ENCODE results near the gene CD200R1.
"Not testable (repeated sequence)": the region's sequence is repeated elsewhere in the genome, so short reads cannot be mapped to it uniquely, and the experiment has no call there.

CD200R1 gene

DNA sequence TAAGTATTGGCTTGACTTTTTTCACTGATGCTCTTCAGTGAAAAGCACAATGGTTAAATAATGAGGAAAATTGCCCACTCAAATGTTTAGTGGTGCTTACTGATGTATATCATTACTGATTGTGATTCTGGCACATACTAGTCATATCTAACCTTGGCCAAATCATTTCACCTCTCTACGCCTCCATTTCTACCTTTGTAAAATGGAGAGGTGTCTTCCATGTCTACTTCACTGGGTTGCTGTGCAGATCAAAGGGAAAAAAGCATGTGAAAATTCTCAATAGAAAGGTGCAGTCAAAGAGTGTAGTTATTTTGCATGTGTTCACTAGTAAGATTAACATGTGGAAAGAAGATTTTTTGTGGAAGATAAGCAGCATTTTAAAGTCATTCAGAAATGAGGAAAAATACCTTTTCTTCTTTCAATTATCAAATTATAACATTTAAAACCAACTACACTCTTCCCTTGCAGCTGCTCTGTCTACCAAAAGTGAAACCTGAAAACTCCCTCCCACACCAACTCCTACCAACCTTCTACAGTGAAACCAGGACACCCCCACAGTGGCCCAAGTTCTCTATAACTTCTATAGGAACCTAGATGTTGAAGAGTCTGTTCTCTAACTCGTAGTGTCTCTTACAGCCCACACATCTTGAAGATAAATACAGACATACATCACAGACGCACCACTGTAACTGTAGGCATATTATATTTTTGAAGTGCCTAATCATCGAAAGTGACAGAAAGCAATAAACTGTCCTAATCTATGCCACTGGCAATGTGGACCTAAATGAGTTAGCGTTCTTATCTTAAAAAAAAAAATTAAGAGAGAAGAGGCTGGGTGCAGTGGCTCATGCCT is 1.4 kb downstream of the CD200R1 start:
- DNase-seq (ENCODE audit: low read depth), result no peak

DNA sequence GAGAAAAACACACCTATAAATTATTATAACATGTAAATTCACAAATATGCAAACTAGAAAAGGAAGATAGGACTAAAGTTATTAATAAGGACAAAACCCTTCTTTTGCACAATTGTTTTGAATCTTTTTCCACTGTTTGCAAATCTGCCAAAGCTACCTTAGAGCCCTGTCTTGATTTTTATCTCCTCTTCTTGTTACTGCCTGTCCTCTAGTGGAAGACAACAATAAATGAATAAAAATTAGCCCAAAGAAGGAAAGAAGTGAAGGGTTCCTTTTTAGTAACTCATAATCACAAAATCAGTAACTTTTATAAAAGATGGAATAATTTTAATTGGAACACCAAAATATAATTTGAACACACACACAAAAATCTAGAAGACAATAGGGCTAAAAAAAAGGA is 2.7 kb downstream of the CD200R1 start:
- DNase-seq (ENCODE audit: low read depth), result no peak

DNA sequence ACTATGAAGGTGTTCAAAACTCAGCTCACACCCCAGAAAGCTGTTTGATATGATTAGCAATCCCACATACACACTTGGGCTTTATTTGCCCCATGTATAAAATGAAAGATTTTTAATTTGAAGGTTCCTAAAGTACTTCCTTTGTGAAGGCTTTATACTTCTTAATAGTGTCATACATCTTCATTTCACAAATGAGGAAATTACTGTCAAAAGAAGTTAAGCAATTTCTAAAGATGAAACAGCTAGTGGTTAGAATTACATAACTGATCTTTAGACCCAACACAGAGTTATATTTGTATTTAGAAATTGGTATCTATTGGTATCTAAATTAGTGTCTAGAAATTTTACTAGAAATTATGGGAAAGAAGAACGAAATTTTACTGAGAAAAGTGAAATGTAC is 7.1 kb downstream of the CD200R1 start:
- DNase-seq (ENCODE audit: low read depth), result no peak

DNA sequence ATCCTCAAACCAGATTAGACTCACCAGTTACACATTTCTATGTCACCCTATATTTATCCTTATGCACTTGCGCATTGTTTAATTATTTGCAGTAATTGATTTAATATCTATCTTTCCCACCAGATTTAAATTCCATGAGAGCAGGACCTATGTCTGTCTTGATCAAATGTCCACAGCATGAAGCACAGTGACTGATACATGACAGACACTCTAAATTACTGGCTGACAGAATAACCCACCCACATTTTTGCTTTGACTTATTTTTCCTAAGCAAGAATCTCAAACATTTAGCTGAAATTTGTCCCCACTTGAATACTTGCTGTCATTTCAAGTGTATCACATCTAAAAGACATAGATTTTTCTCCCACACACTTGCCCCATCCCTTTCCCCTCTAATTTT is 7.5 kb downstream of the CD200R1 start:
- DNase-seq (ENCODE audit: low read depth), result no peak

DNA sequence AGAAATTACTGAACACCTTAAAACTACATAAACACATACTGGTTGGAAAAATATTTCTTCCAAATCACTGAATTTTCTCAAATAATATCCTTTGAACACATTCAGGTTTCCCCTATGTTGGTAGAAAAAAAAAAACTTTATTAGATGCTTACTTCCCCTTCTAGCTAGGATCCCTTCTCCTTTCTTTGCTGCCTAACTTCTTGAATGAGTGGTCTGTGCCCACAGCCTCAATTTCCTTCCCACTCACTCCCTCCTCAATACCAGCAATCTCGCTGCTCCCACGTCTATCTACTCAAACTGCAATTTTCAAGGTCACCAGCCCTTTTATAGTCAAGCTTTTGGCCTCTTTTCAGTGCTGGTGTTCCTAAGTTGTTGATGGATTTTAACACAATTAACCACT is 8.3 kb downstream of the CD200R1 start:
- DNase-seq (ENCODE audit: low read depth), result no peak

DNA sequence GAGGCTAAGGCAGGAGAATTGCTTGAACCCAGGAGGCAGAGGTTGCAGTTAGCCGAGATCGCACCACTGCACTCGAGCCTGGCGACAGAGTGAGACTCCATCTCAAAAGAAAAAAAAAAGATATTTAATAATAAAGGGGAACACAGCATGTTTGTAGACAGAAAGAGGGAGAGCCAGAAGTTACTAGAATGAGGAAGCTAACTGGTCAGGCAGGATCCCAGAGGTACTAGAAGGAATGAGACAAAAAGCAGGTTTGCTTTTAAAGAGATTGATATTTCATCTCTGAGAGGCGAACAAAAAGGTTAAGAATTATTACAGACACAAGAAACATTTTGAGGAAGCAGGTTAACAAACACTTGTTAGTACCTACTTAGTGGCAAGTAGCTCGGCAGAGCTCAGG is 9.2 kb downstream of the CD200R1 start:
- DNase-seq (ENCODE audit: low read depth), result no peak

DNA sequence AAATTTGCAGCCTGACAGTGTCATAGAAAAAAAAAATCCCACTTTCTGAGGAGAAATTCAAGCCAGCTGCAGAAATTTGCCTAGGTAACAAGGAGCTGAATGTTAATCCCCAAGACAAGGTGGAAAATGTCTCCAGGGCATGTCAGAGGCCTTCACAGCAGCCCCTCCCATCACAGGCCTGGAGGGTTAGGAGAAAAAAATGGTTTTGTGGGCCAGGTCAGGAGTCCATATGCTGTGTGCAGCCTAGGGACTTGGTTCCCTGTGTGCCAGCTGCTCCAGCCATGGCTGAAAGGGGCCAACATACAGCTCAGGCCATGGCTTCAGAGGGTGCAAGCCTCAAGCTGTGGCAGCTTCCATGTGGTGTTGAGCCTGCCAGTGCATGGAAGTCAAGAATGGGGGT is 11.2 kb downstream of the CD200R1 start:
- no peak for DNase-seq (ENCODE audit: low read depth)

DNA sequence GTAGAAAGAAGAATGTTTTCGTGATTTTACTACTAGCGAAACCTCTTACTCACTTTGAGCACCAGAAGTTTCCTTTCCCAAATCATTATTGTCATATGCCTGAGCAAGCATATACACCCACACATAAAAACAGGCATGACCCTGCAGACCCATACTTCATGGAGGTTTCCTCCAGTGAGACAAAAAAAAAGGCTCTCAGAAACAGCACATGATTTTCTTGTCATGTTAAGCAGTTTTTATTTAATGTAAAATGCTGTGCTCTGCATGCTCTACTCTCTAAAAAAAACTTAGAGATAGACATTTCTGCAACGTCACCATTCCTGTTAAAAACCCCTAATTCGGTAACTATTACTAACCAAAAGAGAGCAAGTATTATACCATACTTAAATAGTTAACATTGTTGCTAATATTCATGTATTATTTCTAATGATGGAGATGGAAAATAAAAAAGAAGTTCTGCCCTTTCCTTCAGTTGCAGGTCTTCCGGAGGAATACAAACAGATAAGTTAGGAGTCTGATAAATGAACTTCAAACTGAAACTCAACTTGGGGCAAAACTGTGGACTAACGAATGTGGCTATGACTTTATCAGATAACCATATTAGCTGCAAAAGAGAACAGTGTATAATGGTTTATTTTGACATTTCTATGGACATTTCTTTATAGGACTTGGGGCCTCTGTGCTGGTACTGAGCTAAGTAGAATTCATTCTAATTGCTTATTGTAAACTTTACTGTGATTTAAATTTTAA is 15.9 kb downstream of the CD200R1 start:
- DNase-seq (ENCODE audit: low read depth), result no peak

DNA sequence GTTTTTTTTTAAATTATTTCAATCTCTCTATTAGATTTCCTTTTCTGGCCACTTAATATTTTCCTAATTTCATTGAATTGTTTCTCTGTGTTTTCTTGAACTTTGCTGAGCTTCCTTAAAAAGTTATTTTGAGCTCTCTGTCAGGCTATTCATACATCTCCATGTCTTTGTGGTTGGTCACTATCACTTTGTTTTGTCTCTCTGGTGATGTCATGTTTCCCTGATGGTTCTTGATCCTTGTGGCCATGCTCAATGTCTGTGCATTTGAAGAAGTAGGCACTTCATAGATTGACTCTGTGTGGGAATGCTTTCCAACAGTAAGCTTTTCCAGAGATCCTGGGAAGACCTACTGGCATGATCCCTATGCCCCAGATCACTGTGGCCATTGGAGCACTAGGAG is 18.6 kb downstream of the CD200R1 start:
- no peak for DNase-seq (ENCODE audit: low read depth)

DNA sequence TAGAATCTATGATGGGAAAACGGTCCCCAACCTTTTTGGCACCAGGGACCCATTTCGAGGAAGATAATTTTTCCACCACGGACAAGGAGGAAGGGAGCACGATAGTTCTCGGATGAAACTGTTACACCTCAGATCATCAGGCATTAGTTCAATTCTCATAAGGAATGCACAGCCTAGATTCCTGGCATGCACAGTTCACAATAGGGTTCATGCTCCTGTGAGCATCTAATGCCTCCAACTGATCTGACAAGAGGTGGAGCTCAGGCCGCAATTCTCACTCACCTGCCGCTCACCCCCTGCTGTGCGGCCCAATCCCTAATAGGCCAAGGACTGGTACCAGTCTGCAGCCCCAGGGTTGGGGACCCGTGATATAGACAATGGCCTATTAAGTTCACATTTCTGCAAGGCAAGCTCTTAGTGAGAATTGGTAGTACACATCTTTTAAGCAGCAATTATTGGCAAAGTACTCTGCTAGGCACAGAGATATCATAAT is 26.5 kb downstream of the CD200R1 start:
- no peak for DNase-seq (ENCODE audit: low read depth)

DNA sequence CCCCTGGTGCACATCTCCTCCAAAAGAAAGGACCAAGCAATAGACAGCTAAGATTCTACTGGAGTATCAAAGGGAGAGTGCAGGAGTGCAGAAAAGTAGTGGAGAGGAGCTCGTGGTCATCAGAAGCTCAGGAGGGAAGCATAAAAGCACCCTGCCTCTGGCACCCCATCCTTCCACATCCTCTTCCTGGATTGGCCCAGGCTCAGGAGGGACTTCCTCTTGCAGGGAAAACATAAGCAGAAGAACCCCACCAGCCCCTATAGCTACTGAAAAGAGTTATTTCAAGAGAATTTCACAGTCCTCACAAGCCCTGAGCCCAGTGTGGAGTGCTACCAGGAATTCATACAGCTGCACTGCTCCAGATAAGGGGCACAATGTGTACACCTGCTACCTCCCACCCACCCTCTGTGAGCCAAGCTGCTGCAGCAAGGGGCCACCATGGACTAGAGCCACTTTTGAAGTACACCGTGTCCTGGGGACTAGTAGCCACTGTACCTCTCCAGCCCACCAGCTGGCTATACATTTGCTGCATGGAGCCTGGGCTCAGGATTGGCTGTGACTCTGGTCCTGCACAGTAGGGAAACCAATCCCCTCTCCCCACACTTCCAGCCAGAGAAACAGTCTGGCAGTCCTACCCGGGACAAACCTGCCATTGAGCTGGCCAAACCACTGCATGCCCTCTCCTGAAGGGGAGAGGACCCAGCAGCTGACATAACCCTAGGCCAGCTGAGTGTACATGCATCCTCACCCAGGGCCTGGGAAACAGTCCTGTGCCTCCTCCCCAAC is 43.0 kb downstream of the CD200R1 start:
- no peak for DNase-seq (ENCODE audit: low read depth)

DNA sequence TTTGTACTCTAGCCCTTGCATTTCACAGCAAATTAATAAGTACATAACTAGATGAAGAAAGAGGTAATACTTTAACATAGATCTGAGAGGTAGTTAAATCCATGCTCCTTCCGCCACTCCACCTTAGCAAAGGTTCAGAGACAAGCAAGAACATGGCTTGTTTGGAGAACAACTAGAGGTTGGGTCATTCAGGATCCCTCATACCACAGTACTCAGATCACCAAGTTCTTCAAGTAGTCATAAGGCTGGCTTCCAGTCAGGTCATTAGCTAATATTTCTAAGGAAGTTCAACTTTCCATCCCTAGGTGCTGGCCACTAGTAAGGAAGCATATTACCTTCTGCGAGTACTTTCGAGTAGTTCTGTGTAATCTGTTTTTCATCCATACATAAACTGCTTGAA is 44.1 kb downstream of the CD200R1 start:
- no peak for DNase-seq (ENCODE audit: low read depth)

DNA sequence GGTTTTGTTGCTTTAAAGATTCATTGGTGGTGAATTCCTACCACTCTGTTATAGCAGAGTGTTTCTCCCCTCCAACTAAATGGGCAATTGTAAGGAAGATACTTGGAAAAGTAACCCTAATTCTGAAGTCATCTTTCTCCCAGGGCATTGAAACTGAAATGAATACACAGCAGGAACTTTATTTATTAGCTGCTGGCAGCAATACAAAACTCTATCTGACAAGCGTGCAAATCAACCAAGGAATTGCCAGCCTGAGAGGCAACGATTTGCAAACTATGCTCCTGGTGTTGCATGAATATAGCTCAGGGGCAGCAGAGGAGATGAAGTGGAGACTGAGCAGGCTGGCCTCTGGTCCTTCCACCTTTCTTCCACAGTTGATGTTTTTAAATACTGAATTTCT is 48.9 kb downstream of the CD200R1 start:
- DNase-seq (ENCODE audit: low read depth), result no peak

DNA sequence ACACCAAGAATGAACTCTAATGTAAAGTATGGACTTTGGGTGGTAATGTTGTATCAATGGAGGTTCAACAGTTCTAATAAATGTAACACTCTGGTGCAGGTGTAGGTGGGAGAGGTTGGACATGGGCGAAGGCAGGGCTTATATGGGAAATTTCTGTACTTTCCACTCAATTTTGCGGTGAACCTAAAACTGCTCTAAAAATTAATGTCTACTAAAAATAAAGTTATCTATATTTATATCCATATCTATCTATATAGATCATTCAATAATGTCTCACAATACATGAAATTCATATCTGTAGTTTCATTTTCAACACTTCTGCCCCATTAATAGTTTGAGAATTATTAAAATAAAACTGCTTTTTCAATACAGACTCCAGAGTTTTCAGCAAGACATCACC is 49.3 kb downstream of the CD200R1 start:
- no peak for DNase-seq (ENCODE audit: low read depth)

DNA sequence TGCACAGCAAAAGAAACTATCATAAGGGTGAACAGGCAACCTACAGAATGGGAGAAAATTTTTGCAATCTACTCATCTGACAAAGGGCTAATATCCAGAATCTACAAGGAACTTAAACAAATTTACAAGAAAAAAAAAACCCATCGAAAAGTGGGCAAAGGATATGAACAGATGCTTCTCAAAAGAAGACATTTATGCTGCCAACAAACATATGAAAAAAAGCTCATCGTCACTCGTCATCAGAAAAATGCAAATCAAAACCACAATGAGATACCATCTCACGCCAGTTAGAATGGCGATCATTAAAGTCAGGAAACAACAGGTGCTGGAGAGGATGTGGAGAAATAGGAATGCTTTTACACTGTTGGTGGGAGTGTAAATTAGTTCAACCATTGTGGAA is 55.4 kb downstream of the CD200R1 start:
- DNase-seq (ENCODE audit: low read depth), result not testable (repeated sequence)

DNA sequence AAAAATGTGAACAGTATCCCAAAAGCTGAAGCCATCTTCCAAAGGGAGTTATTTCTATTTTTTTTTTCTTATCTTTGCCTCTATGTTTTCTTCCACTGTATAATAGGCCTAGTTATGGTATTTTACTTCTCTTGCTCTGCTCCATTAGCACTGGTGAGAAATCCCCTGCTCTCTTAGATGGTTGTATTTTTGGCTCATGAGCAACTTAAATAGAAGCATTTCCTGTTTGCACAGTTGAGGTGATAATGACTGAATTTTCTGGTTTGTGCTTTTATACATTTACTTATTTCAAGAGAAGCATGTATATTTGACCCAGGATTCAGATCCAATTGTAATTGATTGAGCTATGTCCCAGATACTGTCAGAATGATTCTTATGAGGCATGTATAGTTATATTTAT is 66.7 kb downstream of the CD200R1 start:
- DNase-seq (ENCODE audit: low read depth), result no peak

DNA sequence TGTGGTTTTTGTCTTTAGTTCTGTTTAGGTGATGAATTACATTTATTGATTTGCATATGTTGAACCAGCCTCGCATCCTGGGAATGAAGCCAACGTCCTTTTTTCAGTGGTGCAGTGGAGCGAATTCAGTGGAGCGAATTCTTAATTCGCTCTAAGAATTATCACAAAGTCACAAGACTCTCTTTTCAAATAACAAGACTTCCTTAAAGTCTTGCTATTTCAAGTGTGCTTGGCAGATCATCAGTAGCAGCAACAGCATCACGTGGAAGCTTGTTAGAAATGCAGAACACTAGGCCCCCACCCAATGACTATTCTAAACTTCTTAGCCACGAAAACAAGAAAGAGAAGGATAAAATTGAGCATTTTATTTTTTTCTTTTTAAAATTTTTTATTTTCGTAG is 70.1 kb downstream of the CD200R1 start:
- DNase-seq (ENCODE audit: low read depth), result no peak

DNA sequence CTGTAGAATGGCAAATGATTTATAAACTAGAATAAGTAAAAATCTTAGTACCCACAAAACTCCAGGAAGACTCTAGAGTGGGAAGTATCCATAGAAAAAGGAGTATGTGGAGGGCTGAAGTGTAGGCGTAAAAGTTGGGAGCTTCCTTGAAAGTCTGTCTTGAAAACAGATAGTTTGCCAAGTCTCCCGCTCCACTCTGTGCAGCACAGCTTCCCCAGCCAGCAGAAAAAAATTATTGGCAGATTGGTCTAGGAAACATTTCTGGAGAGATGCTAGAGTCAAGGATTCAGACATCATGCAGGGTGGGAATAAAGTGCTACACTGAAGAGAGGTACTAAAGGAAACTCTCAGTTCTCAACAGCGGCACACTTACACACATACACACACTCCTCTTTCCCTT is 74.8 kb downstream of the CD200R1 start:
- no peak for DNase-seq (ENCODE audit: low read depth)

DNA sequence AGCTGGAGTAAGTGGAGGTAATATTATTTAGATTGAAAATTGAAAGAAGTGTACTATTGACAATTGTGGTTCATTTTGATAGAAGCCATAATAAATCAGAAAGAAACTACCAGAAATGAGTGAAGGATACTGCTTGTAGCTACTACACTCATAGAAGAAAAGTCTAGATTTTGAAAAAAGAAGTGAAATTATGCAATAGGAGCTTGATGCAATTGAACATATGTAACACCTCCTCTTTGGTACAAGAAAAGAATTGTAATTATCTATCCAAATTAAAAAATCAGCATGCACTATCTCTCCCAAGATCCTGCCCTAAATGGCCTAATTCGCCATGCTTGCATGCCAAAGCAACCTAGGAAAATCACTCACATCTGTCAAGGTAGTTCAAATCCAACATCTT is 77.1 kb downstream of the CD200R1 start:
- no peak for DNase-seq (ENCODE audit: low read depth)

DNA sequence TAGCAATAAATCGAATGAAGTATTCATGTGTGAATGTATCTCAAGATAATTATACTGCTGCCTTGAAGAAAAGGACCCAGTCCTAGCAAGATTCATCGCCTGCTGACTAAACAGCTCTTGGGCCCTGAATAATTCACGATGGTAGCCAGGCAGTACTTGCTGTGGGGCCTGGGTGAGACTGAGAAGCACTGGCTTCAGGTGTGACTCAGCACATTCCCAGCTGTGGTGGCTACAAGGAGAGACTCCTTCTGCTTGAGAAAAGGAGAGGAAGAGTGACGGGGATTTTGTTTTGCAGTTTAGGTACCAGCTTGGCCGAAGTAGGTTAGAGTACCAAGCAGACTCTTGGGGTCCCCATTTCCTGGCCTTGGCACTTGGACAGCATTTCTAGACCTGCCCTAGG is 80.6 kb downstream of the CD200R1 start:
- DNase-seq (ENCODE audit: low read depth), result no peak

DNA sequence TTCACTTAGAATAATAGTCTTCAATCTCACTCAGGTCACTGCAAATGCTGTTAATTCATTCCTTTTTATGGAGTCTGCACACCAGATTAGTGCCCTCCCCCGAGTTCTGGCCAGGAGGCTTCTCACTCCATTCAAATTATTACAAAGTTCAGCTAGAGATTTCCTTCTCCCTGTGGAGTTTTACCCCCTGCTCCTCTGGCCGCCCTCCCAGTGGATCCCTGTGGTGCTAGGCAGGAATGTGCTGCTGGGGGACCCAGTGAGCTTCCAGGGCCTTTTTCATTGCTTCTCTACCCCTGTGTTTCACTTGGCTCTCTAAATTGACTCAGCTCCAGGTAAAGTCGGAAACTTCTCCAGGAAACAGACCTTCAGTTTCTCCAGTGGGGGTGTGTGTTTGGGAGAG is 85.5 kb downstream of the CD200R1 start:
- no peak for DNase-seq (ENCODE audit: low read depth)

DNA sequence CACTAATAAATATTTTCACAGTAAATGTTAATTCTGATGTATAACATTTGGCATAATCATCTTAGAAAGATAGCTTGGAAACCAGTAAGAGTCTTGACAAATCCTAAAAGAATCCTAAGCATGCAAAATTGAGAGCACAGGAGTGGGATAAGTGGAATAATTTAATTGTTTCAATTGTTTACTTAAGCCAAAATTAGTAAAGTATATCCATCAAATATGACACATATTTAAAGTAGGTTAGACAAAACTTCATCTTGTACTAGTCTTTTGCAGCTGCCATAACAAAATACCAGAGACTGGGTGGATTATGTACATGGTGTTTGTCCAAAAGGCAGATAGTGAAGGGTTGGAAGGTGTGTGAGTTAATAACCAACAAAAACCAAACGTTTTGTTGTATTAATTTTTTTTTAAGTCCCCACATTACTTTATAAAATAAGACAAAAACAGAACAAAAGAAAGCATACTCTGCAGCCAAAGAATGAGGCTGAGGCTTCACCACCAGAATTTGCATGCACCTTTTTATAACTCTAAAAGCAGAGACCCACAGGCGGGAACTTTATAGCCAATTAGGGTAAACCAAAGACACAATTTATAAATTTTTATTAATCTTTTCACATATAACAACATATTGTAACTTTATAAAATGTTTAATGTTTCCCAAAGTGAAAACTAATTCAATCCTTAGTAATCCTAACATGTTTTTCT is 86.4 kb downstream of the CD200R1 start:
- no peak for DNase-seq (ENCODE audit: low read depth)

Measured in fibroblast of gingiva (primary cell).